NCI-H2227 (cell line): Measurements from ENCODE around the gene APOE.
"Not testable (repeated sequence)": the region's sequence is repeated elsewhere in the genome, so short reads cannot be mapped to it uniquely, and the experiment has no call there.

Experiments used
- DNase-seq: peaks from one replicate; lab custom pipeline; 2025; ENCODE audit not compliant: unreplicated experiment; lab: John Stamatoyannopoulos, UW

APOE gene

DNA sequence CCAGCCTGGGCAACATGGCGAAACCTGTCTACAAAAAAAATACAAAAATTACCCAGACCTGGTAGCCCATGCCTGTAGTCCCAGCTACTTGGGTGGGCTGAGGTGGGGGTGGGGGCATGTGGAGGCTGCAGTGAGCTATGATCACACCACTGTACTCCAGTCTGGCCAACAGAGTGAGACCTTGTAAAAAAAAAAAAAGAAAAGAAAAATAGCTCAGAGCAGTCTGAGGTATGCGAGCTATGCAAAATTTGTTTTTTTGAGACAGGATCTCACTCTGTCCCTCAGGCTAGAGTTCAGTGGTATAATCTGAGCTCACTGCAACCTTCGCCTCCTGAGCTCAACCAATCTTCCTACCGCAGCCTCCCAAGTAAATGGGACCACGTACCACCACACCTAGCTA lies 21.7 kb upstream of the APOE start:
- DNase-seq, result no peak

DNA sequence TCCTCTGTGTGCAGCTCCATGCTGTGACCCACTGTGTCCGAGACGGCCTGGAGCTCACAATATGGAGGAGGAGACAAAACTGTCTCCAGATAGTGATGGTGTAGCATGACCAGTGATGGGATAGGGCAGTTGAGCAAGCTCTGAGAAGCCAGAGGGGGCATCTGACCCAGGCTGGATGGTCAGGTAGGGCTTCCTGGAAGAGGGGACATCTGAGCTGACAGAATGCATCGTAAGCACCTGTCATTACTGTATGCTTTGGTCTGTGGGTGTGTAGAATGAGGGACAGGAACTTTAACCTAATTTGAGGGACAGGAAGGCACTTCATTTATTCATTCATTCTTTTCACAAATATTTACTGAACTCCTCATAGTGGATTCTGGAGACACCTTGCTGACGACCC lies 21.0 kb upstream of the APOE start:
- DNase-seq, result no peak

DNA sequence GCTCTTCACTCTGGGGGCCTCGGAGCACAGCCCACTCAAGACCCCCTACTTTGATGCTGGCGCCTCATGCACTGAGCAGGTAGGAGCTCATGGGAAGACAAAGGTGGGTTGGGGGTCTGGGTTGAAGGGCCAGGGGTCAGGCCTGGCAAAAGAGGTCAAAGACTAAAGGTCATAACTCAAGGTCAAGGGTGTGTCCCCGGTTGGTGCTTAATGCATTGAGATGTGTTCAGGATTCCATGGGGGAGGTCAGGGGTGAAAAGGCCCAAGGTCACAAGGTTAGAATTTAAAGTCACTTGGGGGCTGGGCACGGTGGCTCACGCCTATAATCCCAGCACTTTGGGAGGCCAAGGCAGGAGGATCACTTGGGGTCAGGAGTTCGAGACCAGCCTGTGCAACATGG lies 19.5 kb upstream of the APOE start:
- DNase-seq, result no peak

DNA sequence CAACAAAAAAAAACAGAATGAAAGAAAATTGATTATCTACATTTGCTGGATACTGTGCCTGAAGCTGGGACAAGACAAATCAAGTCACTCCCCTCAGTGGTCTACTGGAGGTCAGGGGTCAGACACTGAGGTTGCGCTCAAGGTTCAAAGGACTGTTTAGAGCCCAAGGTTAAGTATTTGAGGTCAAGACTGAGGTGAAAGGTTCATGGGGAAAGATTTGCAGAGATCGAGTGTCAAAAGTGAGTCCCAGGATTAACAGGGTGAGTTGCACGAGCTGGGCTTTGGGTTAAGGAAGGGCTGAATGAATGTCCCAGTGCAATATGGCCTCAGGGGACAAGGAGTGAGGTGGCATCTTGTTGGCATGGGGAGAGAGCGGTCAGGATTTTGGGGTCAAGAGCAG lies 17.9 kb upstream of the APOE start:
- no peak for DNase-seq

DNA sequence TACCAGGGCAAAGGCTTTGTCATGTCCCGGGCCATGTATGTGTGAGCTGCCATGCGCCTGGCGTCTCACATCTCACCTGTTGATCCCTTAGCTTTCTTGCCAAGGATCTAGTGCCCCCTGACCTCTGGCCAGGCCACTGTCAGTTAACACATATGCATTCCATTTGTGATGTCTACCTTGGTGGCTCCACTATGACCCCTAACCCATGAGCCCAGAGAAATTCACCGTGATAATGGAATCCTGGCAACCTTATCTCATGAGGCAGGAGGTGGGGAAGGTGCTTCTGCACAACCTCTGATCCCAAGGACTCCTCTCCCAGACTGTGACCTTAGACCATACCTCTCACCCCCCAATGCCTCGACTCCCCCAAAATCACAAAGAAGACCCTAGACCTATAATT lies 17.3 kb upstream of the APOE start:
- not testable (repeated sequence) for DNase-seq

GRCh38 chr19:44889830-44890365 lies 15.7 kb upstream of the APOE start:
- DNase-seq, result no peak

DNA sequence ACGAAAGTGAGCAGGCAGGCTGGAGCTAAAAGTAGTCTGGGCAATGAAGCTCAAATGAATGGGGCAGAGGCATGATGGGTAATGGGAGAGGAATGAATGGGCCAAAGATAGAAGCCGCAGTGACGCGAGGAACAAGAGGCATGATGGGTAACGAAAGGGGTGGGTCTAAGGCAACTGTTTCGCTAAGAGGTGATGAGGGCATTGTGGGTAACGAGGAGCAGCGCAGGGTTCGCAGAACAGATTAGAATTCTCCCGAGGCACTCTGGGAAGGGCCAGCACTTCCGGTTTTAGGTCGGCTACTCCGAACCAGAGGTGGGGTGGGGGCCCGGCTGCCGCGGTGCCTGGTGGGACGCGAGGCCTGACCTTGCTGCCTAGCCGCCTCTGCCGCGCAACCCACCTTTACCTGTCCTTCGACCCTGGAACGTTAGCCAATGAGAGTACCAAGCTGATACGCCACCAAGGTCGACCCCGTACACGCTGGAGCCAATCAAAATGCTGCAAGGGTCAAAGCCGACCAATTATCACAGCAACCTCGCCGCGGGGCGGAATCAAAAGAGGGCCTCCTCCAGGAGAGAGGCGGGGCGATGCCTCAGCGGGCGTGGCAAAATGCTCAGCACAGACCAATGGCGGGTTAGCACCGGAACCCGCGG lies 15.1 kb upstream of the APOE start:
- DNase-seq, result peak; percentile 99

DNA sequence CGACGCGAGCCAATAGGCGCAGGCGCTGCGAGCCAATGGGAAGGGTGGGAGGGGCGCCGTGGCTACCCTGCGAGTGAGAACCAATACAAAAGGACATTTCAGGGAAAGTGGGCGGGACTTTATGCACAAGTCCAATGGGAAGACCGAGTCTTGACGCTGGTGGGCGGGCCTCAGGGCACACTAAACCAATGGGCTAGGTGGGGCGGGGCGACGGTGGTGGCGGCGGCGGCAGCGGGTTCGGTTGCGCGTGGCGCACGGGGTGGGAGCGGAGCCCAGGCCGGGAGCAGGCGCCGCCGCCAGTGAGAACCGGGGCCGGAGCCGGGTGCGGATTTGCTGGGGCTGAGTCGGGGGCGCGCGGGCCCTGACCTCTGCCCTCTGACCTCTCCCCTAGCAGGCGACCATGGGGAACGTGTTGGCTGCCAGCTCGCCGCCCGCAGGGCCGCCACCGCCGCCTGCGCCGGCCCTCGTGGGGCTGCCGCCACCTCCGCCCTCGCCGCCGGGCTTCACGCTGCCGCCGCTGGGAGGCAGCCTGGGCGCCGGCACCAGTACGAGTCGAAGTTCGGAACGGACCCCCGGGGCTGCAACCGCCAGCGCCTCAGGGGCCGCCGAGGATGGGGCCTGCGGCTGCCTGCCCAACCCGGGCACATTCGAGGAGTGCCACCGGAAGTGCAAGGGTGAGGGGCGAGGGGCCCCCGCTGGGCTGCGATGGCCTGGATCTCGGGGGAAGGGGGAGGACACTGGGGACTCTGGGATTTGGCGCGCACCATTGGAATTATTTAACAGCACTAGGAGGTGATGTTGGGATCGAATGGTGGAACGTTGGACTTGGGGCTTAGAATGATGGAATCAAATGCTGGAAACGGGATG lies 14.3 kb upstream of the APOE start, which contains the start of gene TOMM40:
TSS of gene TOMM40 (plus strand) at position 239 of the 867 bp plus-strand sequence. CDS start at position 401, 162 bp downstream.
- DNase-seq, result peak; percentile 31

- no peak for DNase-seq
Observed at GRCh38 chr19:44892932-44893331, 12.7 kb upstream of the APOE start.

- DNase-seq, result no peak
Observed at GRCh38 chr19:44893332-44894051, 12.1 kb upstream of the APOE start.

DNA sequence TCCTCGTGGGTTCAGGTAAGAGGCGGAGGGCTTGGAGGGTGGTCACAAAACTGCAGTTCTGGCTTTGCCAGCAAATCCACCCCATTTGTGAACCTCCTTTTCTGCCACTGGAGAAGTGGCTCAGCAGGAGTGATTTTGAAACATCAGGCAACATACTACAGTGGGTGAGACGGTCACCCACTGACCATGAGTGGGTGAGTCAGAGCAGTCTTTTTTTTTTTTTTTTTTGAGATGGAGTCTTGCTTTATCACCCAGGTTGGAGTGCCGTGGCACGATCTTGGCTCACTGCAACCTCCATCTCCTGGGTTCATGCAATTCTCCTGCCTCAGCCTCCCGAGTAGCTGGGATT lies 11.6 kb upstream of the APOE start:
- DNase-seq, result no peak

- DNase-seq, result no peak
Observed at GRCh38 chr19:44894946-44895345, 10.7 kb upstream of the APOE start.

- DNase-seq, result no peak
Observed at GRCh38 chr19:44897835-44898234, 7.8 kb upstream of the APOE start.

DNA sequence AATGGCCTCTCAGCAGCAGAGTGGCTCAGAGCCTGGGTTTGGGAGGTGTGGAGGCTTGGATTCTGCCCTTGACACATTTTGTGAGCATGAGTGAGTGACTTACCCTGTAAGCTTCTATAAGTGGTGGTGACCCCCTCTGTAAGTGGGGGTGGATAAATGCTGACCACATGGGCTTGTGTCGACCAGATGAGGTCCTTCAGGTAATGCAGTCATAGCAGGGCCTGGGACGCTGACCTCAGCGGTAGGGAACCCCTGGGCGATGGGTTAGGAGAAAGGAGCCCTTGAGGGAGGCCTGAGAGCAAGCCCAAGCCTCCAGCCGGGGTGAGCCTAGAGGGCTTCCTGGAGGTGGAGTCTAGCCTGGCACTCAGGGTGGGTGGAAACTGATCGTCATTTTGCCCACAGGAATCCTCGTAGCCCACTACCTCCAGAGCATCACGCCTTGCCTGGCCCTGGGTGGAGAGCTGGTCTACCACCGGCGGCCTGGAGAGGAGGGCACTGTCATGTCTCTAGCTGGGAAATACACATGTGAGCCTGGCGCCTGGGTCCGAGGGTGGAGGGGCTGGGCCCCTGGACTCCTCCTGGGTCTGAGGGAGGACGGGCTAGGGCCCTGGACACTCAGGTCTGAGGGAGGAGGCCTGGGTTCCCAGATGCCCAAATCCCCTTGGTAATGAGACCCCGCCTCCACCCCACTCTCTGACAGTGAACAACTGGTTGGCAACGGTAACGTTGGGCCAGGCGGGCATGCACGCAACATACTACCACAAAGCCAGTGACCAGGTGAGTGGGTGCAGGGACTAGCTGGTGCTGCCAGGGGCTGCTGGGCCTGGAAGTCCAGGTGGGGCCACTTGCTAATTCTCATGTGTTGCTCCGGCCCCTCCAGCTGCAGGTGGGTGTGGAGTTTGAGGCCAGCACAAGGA lies 5.0 kb upstream of the APOE start:
- DNase-seq, result no peak

DNA sequence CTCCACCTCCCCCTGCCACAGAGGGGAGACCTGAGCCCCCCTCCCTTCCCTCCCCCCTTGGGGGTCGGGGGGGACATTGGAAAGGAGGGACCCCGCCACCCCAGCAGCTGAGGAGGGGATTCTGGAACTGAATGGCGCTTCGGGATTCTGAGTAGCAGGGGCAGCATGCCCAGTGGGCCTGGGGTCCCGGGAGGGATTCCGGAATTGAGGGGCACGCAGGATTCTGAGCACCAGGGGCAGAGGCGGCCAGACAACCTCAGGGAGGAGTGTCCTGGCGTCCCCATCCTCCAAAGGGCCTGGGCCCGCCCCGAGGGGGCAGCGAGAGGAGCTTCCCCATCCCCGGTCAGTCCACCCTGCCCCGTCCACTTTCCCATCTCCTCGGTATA lies 2.4 kb upstream of the APOE start:
- no peak for DNase-seq

GRCh38 chr19:44903602-44904425 lies 1.8 kb upstream of the APOE start:
- DNase-seq, result peak; percentile 59

DNA sequence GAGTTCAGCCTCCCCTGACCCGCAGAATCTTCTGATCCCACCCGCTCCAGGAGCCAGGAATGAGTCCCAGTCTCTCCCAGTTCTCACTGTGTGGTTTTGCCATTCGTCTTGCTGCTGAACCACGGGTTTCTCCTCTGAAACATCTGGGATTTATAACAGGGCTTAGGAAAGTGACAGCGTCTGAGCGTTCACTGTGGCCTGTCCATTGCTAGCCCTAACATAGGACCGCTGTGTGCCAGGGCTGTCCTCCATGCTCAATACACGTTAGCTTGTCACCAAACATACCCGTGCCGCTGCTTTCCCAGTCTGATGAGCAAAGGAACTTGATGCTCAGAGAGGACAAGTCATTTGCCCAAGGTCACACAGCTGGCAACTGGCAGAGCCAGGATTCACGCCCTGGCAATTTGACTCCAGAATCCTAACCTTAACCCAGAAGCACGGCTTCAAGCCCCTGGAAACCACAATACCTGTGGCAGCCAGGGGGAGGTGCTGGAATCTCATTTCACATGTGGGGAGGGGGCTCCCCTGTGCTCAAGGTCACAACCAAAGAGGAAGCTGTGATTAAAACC lies 1.1 kb upstream of the APOE start:
- no peak for DNase-seq

DNA sequence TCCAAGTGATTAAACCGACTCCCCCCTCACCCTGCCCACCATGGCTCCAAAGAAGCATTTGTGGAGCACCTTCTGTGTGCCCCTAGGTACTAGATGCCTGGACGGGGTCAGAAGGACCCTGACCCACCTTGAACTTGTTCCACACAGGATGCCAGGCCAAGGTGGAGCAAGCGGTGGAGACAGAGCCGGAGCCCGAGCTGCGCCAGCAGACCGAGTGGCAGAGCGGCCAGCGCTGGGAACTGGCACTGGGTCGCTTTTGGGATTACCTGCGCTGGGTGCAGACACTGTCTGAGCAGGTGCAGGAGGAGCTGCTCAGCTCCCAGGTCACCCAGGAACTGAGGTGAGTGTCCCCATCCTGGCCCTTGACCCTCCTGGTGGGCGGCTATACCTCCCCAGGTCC lies 2.0 kb downstream of the APOE start:
- DNase-seq, result no peak

DNA sequence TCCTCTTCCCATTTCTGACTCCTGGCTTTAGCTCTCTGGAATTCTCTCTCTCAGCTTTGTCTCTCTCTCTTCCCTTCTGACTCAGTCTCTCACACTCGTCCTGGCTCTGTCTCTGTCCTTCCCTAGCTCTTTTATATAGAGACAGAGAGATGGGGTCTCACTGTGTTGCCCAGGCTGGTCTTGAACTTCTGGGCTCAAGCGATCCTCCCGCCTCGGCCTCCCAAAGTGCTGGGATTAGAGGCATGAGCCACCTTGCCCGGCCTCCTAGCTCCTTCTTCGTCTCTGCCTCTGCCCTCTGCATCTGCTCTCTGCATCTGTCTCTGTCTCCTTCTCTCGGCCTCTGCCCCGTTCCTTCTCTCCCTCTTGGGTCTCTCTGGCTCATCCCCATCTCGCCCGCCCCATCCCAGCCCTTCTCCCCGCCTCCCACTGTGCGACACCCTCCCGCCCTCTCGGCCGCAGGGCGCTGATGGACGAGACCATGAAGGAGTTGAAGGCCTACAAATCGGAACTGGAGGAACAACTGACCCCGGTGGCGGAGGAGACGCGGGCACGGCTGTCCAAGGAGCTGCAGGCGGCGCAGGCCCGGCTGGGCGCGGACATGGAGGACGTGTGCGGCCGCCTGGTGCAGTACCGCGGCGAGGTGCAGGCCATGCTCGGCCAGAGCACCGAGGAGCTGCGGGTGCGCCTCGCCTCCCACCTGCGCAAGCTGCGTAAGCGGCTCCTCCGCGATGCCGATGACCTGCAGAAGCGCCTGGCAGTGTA lies 2.7 kb downstream of the APOE start:
- DNase-seq, result no peak
